Islet of Langerhans (tissue), 1 donor: Measurements from ENCODE around the gene FTHL17.

Experiments used
- FAIRE-seq: peaks from one replicate; lab custom pipeline; 2011; peaks lifted over from hg19 to GRCh38; lab: Jason Lieb, UNC

The FTHL17 gene

DNA sequence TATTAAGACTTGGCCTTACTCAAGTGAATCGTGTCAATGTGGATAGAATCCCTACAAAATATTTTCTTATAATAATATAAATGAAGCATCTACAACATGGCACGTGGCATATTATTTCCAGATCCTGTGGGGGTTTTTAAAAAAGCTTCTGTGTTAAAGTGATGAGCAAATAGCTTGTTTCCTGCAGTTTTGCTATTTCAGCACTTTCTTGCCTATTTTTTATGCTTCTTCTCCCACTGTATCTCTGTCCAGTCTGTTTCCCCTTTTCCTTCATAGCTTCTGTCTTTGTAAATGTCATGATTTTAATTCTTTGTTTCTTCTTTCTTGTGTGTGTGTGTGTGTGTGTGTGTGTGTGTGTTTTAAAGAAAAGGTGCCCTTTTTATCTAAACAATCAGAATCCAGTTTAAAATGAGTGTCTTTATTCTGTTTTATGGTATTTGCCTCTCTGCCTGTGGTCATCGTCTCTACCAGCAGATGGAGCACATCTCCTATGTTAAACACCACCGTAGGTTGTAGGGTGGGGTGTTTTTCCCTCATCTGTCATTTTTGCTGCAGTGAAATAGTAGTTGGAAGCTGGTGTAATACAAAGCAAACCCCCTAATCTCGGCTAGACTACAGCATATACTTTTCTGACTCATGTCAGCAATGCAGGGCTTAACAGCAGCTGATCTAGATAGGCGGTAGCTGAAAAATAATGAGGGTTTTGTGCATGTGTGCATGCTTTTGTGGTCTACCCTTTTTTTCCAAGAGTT, 33.1 kb downstream of the FTHL17 start:
- FAIRE-seq, result peak; percentile 60

GRCh38 chrX:31036895-31037294, 34.9 kb downstream of the FTHL17 start:
- peak; percentile 64 for FAIRE-seq

DNA sequence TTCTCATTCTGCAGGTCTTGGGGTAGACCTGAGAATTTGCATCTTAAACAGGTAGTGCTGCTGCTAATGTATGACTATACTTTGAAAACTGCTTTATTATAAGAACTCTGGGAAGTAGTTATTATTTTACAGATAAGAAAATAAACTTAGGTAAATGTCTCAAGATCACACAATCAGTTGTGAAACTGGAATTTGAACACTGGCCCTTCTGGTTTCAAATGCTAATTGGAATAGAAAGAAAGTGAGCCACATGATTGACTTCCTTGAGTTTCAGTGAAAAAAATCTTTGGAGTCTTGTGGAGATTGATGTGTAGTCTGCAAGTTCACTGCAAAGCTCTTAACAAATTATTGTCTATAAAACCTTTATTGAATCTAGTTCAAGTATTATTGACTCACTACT, 44.5 kb downstream of the FTHL17 start:
- FAIRE-seq, result no peak

- no peak for FAIRE-seq
Observed at GRCh38 chrX:31024866-31025265, 47.0 kb downstream of the FTHL17 start.

GRCh38 chrX:31021537-31021936, 50.3 kb downstream of the FTHL17 start:
- FAIRE-seq, result no peak
